MM.1S (cell line): ENCODE data around the gene KCNQ5.

ENCODE experiments used
- DNase-seq: peaks from one replicate; pipeline ENCODE4 v3.0.0-alpha.2; 2015
- H2AFZ ChIP-seq: fragments of 300-600 bp; sonication (generic); 2 replicates; pipeline ENCODE4 v1.6.0; 2016; ENCODE audit warnings: antibody characterized with exemption, low read length
- H3F3A ChIP-seq: fragments of 300-600 bp; sonication (generic); 2 replicates; pipeline ENCODE4 v1.6.1; 2016; ENCODE audit warnings: mild to moderate bottlenecking, antibody characterized with exemption, low read length, moderate library complexity, mixed read lengths; ENCODE audit not compliant: insufficient read depth
- H3K27ac ChIP-seq: fragments of 300-600 bp; sonication (generic); 2 replicates; pipeline ENCODE4 v1.5.1; 2016; ENCODE audit warnings: mild to moderate bottlenecking, low read length
- H3K27me3 ChIP-seq: fragments of 300-600 bp; sonication (generic); replicated peaks from 2 replicates; pipeline ENCODE4 v1.6.0; 2016; ENCODE audit warnings: low read length; ENCODE audit not compliant: insufficient read depth
- H3K36me3 ChIP-seq: fragments of 300-600 bp; sonication (generic); replicated peaks from 2 replicates; pipeline ENCODE4 v1.6.1; 2016; ENCODE audit warnings: mild to moderate bottlenecking, low read length, mixed read lengths; ENCODE audit not compliant: insufficient read depth
- H3K4me1 ChIP-seq: fragments of 300-600 bp; sonication (generic); 2 replicates; pipeline ENCODE4 v1.6.1; 2016; ENCODE audit warnings: low read length, mixed read lengths
- H3K4me2 ChIP-seq: fragments of 300-600 bp; sonication (generic); 2 replicates; pipeline ENCODE4 v1.6.0; 2016; ENCODE audit warnings: low read depth, low read length
- H3K4me3 ChIP-seq: fragments of 300-600 bp; sonication (generic); 2 replicates; pipeline ENCODE4 v1.5.1; 2016; ENCODE audit warnings: low read length, mixed read lengths
- H3K79me2 ChIP-seq: fragments of 300-600 bp; sonication (generic); 2 replicates; pipeline ENCODE4 v1.6.1; 2016; ENCODE audit warnings: mixed run types, low read length, mixed read lengths
- H3K9ac ChIP-seq: fragments of 300-600 bp; sonication (generic); 2 replicates; pipeline ENCODE4 v1.6.1; 2016; ENCODE audit warnings: low read length, mixed read lengths
- H3K9me2 ChIP-seq: fragments of 300-600 bp; sonication (generic); replicated peaks from 2 replicates; pipeline ENCODE4 v1.6.1; 2016; ENCODE audit warnings: mild to moderate bottlenecking, low read length, mixed read lengths; ENCODE audit not compliant: insufficient read depth
- H3K9me3 ChIP-seq: fragments of 300-600 bp; sonication (generic); replicated peaks from 2 replicates; pipeline ENCODE4 v1.6.1; 2016; ENCODE audit warnings: mild to moderate bottlenecking, low read length, mixed read lengths; ENCODE audit not compliant: insufficient read depth
- H4K20me1 ChIP-seq: fragments of 300-600 bp; sonication (generic); 2 replicates; pipeline ENCODE4 v1.6.1; 2016; ENCODE audit warnings: mild to moderate bottlenecking, low read length, moderate library complexity, mixed read lengths; ENCODE audit not compliant: insufficient read depth
- EZH2 ChIP-seq: fragments of 300-600 bp; sonication (generic); optimal IDR thresholded peaks from 2 replicates; pipeline ENCODE3; 2017; ENCODE audit warnings: low read depth, mild to moderate bottlenecking, antibody characterized with exemption, low read length, mixed read lengths
- EZH2phosphoT487 ChIP-seq: fragments of 300-600 bp; sonication (generic); IDR thresholded peaks from 2 replicates; pipeline ENCODE4 v1.6.1; 2018; ENCODE audit warnings: antibody characterized with exemption, low read length
- TF ChIP-seq, protein P1 (sequence below): fragments of 300-600 bp; sonication (generic); IDR thresholded peaks from 2 replicates; pipeline ENCODE4 v1.5.1; 2016; ENCODE audit warnings: antibody characterized with exemption, low read length, mixed read lengths

The KCNQ5 gene

DNA sequence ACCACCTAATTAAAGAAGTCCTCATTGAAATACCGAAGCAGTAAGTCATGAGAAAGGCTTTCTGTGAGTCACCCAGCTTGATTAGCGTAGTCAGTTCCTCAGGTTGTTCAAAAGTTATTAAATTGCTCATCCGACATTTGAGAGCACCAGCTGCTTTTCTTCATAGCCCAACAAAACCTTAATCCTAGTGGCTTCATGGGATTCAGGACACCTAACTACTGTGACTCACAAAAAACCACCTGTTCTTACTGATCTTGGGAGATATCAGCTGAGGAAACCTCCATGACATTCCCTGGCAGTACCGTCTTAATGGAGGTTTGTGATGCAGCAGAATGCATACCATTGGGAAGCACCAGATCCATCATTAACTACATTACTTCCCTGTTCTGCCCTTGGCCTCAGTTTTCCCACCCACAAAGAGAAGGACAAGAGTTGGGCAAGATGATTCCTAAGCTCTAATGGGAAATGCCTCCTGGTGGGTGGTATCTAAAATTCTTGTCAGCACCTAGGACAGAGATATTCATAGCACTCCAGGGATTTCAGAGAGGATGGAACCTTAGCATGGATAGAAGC, 499.6 kb downstream of the KCNQ5 start:
- Histone ChIP-seq H2AFZ (no peak overlapping the region), H3K9ac (no peak overlapping the region), H3K9me2 (no peaks in the 10 kb centered on the region), H3K27me3 (no peaks in the 10 kb centered on the region), H3K4me1 (no peaks in the 10 kb centered on the region), H4K20me1 (no peaks in the 10 kb centered on the region), H3K4me2 (no peak overlapping the region), H3K27ac (no peak overlapping the region), H3K79me2 (no peaks in the 10 kb centered on the region), H3K36me3 (no peaks in the 10 kb centered on the region), H3K9me3 (no peaks in the 10 kb centered on the region), H3K4me3 (no peak overlapping the region), H3F3A (no peaks in the 10 kb centered on the region)
- no peak for DNase-seq
- TF ChIP-seq EZH2phosphoT487 (no peak), EZH2 (no peak)
- TF ChIP-seq, protein P1, sequence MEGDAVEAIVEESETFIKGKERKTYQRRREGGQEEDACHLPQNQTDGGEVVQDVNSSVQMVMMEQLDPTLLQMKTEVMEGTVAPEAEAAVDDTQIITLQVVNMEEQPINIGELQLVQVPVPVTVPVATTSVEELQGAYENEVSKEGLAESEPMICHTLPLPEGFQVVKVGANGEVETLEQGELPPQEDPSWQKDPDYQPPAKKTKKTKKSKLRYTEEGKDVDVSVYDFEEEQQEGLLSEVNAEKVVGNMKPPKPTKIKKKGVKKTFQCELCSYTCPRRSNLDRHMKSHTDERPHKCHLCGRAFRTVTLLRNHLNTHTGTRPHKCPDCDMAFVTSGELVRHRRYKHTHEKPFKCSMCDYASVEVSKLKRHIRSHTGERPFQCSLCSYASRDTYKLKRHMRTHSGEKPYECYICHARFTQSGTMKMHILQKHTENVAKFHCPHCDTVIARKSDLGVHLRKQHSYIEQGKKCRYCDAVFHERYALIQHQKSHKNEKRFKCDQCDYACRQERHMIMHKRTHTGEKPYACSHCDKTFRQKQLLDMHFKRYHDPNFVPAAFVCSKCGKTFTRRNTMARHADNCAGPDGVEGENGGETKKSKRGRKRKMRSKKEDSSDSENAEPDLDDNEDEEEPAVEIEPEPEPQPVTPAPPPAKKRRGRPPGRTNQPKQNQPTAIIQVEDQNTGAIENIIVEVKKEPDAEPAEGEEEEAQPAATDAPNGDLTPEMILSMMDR, result no peak

DNA sequence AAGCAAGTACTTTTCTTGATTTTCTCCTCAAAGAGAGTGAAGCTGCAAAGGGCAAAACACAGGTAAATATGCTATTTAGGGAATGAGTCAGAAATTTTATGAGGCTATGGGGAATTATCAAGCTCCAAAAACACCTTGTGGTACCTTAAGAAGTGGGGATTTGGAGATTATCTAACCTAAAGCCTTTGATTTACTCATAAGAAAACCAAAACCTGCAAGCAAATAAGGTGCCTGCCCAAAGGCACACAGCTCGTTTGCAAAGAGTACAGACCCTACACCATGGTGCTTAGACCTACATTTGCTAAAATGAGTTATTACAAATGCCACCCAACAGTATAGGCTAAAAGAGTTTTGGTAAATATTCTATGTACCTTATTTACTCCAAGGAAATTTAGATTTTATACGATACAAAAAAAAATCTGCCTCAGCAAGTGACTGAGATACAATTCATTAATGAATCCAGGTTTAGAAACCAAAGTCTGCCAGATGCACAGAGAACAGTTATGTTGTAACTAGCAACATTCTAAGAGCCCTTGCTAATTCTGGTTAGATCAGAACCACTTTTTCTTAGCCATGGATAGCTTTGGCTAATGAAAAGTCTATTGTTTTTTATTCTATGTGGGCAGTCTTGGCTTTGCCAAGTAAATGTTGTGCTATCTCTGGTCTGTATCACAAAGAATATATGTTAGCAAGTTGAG, 501.9 kb downstream of the KCNQ5 start:
- Histone ChIP-seq H3K9me2 (no peaks in the 10 kb centered on the region), H3K27me3 (no peaks in the 10 kb centered on the region), H3K9ac (no peak overlapping the region), H3K79me2 (no peaks in the 10 kb centered on the region), H3F3A (no peaks in the 10 kb centered on the region), H4K20me1 (no peaks in the 10 kb centered on the region), H3K4me3 (no peak overlapping the region), H3K9me3 (no peaks in the 10 kb centered on the region), H2AFZ (no peak overlapping the region), H3K27ac (no peak overlapping the region), H3K36me3 (no peaks in the 10 kb centered on the region), H3K4me2 (no peak overlapping the region), H3K4me1 (no peaks in the 10 kb centered on the region)
- TF ChIP-seq EZH2, result no peak
- TF ChIP-seq, protein P1, result no peak
- no peak for DNase-seq

DNA sequence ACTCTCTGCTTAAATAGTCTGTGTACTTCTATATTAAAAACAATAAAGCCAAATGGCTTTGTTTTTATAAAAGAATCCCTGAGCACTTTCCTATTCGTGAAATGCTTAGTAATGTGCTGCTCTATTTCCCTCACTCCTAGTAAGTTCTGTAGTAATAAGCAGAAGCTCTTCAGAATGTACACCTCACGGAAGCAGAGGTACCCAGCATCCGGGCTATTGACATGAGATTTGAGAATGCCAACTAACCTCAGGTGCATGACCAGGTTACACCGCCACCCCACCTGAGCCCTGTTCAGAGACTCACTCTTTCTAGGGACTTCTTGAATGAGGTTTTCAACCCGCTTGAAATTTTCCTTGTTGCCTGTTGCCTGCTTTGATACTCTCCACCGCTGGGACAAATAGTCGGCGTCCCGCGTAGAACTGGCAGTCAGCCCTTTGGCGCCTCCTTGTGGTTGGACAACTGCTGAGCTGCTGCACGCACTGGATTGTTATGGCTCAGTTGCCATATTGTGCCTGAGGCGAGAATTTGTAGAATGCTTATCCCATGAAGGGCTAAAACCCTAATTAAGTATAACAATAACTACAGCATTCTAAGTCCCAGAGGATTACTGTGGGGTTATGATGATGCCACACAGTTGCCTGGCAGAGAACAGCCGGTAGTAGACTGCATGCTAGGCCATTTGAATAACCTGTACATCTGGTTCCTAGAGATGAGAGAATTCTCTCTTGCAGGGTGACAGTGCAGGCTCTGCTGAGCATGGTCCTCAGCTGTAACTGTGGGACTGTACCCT, 508.0 kb downstream of the KCNQ5 start:
- peak; percentile 73 for DNase-seq
- H3K4me3 ChIP-seq, result no peak overlapping the region
- no peaks in the 10 kb centered on the region for H3K79me2 ChIP-seq
- no peaks in the 10 kb centered on the region for H3F3A ChIP-seq
- no peak overlapping the region for H2AFZ ChIP-seq
- no peaks in the 10 kb centered on the region for H3K9me3 ChIP-seq
- TF ChIP-seq EZH2phosphoT487 (no peak), EZH2 (no peak)
- TF ChIP-seq, protein P1, result peak; percentile 98
- no peaks in the 10 kb centered on the region for H4K20me1 ChIP-seq
- H3K4me1 ChIP-seq, result no peaks in the 10 kb centered on the region
- H3K9ac ChIP-seq, result no peak overlapping the region
- H3K9me2 ChIP-seq, result no peaks in the 10 kb centered on the region
- no peaks in the 10 kb centered on the region for H3K27me3 ChIP-seq
- H3K27ac ChIP-seq, result no peak overlapping the region
- no peak overlapping the region for H3K4me2 ChIP-seq
- no peaks in the 10 kb centered on the region for H3K36me3 ChIP-seq
